A549 (cell line): Measurements from ENCODE around the gene LHB. TPM values are rescaled to one million over a fixed set of nuclear protein-coding genes. Genes with fewer than 3 reads are reported as not detected.
"Not testable (repeated sequence)": the region's sequence is repeated elsewhere in the genome, so short reads cannot be mapped to it uniquely, and the experiment has no call there.

Experiments
- ATAC-seq, 2 experiments: fragments of 200-7000 bp in 1 of 2; fragments of >200 bp in 1 of 2; cut with Nextera tagmentation in 1 of 2; cut with Tn5 transposase in 1 of 2; 3 replicates each; pipeline versions ENCODE4 v1.8.0 to v1.9.1; 2018 to 2020; ENCODE audit warnings: mild to moderate bottlenecking in 1 of 2, moderate library complexity in 1 of 2
- CTCF ChIA-PET: fragments of 300-600 bp; sonication (Branson Sonifier 250); formaldehyde crosslinking; extraction: SDS; loops from one replicate; lab custom pipeline; 2021; ENCODE audit warnings: antibody characterized with exemption, inconsistent platforms; lab: Yijun Ruan, JAX
- POLR2A ChIA-PET: fragments of 350-600 bp; formaldehyde crosslinking; extraction: SDS; loops from one replicate; lab custom pipeline; 2021; ENCODE audit warnings: antibody characterized with exemption, inconsistent platforms; lab: Yijun Ruan, JAX
- DNase-seq, 2 experiments: peaks; one replicate each; pipeline versions ENCODE4 v3.0.0 to v3.0.0-alpha.2; 2011 to 2016; ENCODE audit warnings: low read depth in 1 of 2, low spot score in 1 of 2
- FAIRE-seq: peaks from 2 replicates; lab custom pipeline; 2011; peaks lifted over from hg19 to GRCh38; lab: Jason Lieb, UNC
- H3K27ac ChIP-seq, 2 experiments: fragments of >200 bp; sonication (Bioruptor Twin); formaldehyde crosslinking; 3 replicates each; pipeline ENCODE4 v1.5.1; 2016 to 2017
- H3K4me1 ChIP-seq: fragments of >200 bp; sonication (Bioruptor Twin); formaldehyde crosslinking; 3 replicates; pipeline ENCODE4 v1.6.1; 2016
- H3K4me2 ChIP-seq: fragments of >200 bp; sonication (Bioruptor Twin); formaldehyde crosslinking; 3 replicates; pipeline ENCODE4 v1.6.1; 2016
- H3K4me3 ChIP-seq: fragments of >200 bp; sonication (Bioruptor Twin); formaldehyde crosslinking; 3 replicates; pipeline ENCODE4 v1.5.1; 2016
- H3K9me3 ChIP-seq: fragments of >200 bp; sonication (Bioruptor Twin); formaldehyde crosslinking; 3 replicates; pipeline ENCODE4 v1.6.1; 2016
- EP300 ChIP-seq, 2 experiments: fragments of >200 bp; sonication (Bioruptor Twin); formaldehyde crosslinking; IDR thresholded peaks; 2 replicates in 1 of 2; 3 replicates in 1 of 2; pipeline ENCODE4 v1.6.1; 2016 to 2017
- FOSL2 ChIP-seq, 2 experiments: fragments of 450-650 bp in 1 of 2; fragments of >200 bp in 1 of 2; sonication (Bioruptor Twin) in 1 of 2; formaldehyde crosslinking; IDR thresholded peaks; 2 replicates each; pipeline versions ENCODE4 v1.5.0 to v1.6.1; 2016 to 2020; ENCODE audit warnings: mild to moderate bottlenecking in 1 of 2, moderate library complexity in 1 of 2
- GATA3 ChIP-seq: IDR thresholded peaks from 2 replicates; pipeline ENCODE4 v1.6.1; 2012; ENCODE audit warnings: borderline replicate concordance
- HEYL ChIP-seq: fragments of 250-450 bp; sonication (Bioruptor Pico); IDR thresholded peaks from 2 replicates; pipeline ENCODE4 v1.8.0; 2021; ENCODE audit warnings: mild to moderate bottlenecking, moderate library complexity
- JUN ChIP-seq, 2 experiments: fragments of >200 bp; sonication (Bioruptor Twin); formaldehyde crosslinking; IDR thresholded peaks; 2 replicates in 1 of 2; 3 replicates in 1 of 2; pipeline ENCODE4 v1.6.1; 2016 to 2017
- JUNB ChIP-seq: fragments of >200 bp; sonication (Bioruptor Twin); formaldehyde crosslinking; IDR thresholded peaks from 2 replicates; pipeline ENCODE4 v1.6.1; 2016
- MAX ChIP-seq: IDR thresholded peaks from 2 replicates; pipeline ENCODE4 v1.6.1; 2012
- POLR2A ChIP-seq: IDR thresholded peaks from 2 replicates; pipeline ENCODE4 v1.6.1; 2012; ENCODE audit warnings: mild to moderate bottlenecking, low read length
- WGBS: methylation state at CpG from one replicate; pipeline ENCODE4 v1.1.6; 2017; ENCODE audit errors: missing lambda C conversion rate; 5-methylcytosine and 5-hydroxymethylcytosine counted together
- polyA plus RNA-seq, 4 experiments: library from polyadenylated mRNA; depleted of rRNA in 3 of 4; stranded (reverse); fragments of >200 nt; fragmentation: RNase III in 1 of 4; extraction: RNeasy Plus Mini Kit Qiagen cat#74134 plus additional on column Dnase treatment in 1 of 4; gene quantifications; 2 replicates in 3 of 4; 3 replicates in 1 of 4; pipeline ENCODE4 v1.2.3, GENCODE V29; 2011 to 2017
- TF ChIP-seq, protein P1 (sequence below): IDR thresholded peaks from 2 replicates; pipeline ENCODE4 v1.6.1; 2012; ENCODE audit warnings: low read depth, borderline replicate concordance
- TF ChIP-seq, protein P2 (sequence below): IDR thresholded peaks from 2 replicates; pipeline ENCODE4 v1.6.1; 2012
- TF ChIP-seq, protein P3 (sequence below): fragments of >200 bp; sonication (Bioruptor Twin); formaldehyde crosslinking; IDR thresholded peaks from 3 replicates; pipeline ENCODE4 v1.5.1; 2016

Gene LHB
- polyA plus RNA-seq, 2 of the 4 experiments (the other 2 are of a cell fraction): 0.22 TPM; not detected in 1

DNA sequence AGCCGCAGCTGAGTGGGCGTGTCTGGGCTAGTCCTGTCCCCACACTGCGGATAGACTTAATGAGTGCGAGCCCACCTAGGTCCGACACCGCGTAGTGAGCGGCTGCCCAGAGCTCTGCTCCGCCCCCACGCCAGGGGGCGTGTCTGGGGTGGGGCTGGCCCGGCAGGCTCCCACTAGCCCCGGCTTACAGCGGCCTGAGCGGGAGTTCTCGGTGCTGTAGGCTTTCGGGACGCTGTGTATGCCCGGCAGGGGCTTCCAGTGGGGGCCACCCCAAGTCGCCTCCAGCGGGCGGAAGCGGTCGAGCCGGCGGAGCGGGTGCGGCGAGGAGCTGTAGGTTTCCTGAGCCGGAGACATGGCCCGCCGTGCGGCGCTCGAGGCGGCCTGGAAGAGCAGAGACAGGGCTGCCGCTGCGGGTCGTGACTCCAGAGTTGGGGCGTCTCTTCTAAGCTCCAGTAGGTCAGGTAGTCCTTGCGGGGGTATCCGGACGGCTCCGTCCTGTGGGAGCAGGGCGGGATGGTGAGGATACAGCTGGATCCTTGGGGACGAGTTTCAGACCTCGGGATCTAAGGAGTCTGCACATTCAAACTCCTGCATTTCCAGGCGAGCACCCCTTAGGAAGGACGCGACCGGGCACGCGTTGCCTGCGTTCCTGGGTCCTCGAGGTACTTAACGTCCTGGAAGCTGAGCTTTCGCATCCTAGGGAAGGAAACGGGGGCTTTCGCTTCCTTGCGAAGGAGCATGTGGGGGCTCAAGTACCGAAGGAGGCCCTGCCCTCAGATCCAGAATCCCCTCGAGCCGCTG, 39.4 kb upstream of the LHB start:
- peak overlapping the region; percentile 85 for H3K4me2 ChIP-seq
- peak; percentile 36 for FAIRE-seq
- POLR2A ChIA-PET: interaction anchor here (0.5 to 1.8 kb wide), 6 partner anchors 9 to 283 kb away, joined by 3 to 5 read pairs (median 4); partner anchors contain the start of genes GYS1 and RUVBL2

GRCh38 chr19:49050376-49051033, 33.6 kb upstream of the LHB start:
- FAIRE-seq; POLR2A ChIA-PET; H3K4me3 ChIP-seq; H3K4me1 ChIP-seq; H3K9me3 ChIP-seq; TF ChIP-seq FOSL2 (IDR thresholded peaks at IDR 0.05): not testable (repeated sequence)
- CTCF ChIA-PET: interaction anchor here (1.7 kb wide), 1 partner anchor 57 kb away, joined by 5 read pairs; the partner anchor contains the start of genes GYS1 and RUVBL2
- Histone ChIP-seq H3K27ac (peak overlapping the region; percentile 43 to 85; a peak in 5 of 6 replicates), H3K4me2 (peak overlapping the region; percentile 57)
- peak; percentile 86 to 95 for ATAC-seq
- 23% methylated on average over 23 of the region's 24 CpGs for WGBS
- TF ChIP-seq JUNB (peak; percentile 31; the same call in 1 of the 2 replicates), FOSL2 (CRISPR knock-in tag; IDR thresholded peaks at IDR 0.05) (peak; percentile 73), MAX (peak; percentile 84)
- TF ChIP-seq, protein P1, sequence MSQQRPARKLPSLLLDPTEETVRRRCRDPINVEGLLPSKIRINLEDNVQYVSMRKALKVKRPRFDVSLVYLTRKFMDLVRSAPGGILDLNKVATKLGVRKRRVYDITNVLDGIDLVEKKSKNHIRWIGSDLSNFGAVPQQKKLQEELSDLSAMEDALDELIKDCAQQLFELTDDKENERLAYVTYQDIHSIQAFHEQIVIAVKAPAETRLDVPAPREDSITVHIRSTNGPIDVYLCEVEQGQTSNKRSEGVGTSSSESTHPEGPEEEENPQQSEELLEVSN: peak; percentile 71
- TF ChIP-seq, protein P2, sequence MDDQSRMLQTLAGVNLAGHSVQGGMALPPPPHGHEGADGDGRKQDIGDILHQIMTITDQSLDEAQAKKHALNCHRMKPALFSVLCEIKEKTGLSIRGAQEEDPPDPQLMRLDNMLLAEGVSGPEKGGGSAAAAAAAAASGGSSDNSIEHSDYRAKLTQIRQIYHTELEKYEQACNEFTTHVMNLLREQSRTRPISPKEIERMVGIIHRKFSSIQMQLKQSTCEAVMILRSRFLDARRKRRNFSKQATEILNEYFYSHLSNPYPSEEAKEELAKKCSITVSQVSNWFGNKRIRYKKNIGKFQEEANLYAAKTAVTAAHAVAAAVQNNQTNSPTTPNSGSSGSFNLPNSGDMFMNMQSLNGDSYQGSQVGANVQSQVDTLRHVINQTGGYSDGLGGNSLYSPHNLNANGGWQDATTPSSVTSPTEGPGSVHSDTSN: 0 out of 2 replicates have a peak, but pooled peaks have one; percentile 41
- DNase-seq: peak; percentile 69 to 79

More for the DNA sequence above, 39.4 kb upstream of the LHB start:
- Histone ChIP-seq H3K4me1 (peaks cover 11% of the 10 kb centered on the region), H3K9me3 (no peaks in the 10 kb centered on the region), H3K4me3 (peak overlapping the region; percentile 54), H3K27ac (peak overlapping the region; percentile 64 to 87)
- WGBS: 16% methylated on average over 29 of the region's 63 CpGs
- ATAC-seq (peak; percentile 88 to 92), DNase-seq (peak; percentile 64 to 92)
- CTCF ChIA-PET: interaction anchor here (0.6 to 7.3 kb wide), 22 partner anchors 9 to 269 kb away, joined by 3 to 96 read pairs (median 6); partner anchors contain the start of genes GYS1, KCNA7, NTF4 and RUVBL2
- TF ChIP-seq, protein P1: peak; percentile 80
- TF ChIP-seq, protein P3, sequence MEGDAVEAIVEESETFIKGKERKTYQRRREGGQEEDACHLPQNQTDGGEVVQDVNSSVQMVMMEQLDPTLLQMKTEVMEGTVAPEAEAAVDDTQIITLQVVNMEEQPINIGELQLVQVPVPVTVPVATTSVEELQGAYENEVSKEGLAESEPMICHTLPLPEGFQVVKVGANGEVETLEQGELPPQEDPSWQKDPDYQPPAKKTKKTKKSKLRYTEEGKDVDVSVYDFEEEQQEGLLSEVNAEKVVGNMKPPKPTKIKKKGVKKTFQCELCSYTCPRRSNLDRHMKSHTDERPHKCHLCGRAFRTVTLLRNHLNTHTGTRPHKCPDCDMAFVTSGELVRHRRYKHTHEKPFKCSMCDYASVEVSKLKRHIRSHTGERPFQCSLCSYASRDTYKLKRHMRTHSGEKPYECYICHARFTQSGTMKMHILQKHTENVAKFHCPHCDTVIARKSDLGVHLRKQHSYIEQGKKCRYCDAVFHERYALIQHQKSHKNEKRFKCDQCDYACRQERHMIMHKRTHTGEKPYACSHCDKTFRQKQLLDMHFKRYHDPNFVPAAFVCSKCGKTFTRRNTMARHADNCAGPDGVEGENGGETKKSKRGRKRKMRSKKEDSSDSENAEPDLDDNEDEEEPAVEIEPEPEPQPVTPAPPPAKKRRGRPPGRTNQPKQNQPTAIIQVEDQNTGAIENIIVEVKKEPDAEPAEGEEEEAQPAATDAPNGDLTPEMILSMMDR: peak; percentile 15; the same call in 1 of the 3 replicates
- TF ChIP-seq GATA3 (peak; percentile 18; the same call in 1 of the 2 replicates), EP300 (IDR thresholded peaks at IDR 0.05) (no peak), JUN (IDR thresholded peaks at IDR 0.05) (peak in 1 of 2 experiments; percentile 44; a peak in 1 of 5 replicates), POLR2A (peak; percentile 48; the same call in 1 of the 2 replicates), MAX (peak; percentile 76), HEYL (CRISPR knock-in tag) (no peak)

DNA sequence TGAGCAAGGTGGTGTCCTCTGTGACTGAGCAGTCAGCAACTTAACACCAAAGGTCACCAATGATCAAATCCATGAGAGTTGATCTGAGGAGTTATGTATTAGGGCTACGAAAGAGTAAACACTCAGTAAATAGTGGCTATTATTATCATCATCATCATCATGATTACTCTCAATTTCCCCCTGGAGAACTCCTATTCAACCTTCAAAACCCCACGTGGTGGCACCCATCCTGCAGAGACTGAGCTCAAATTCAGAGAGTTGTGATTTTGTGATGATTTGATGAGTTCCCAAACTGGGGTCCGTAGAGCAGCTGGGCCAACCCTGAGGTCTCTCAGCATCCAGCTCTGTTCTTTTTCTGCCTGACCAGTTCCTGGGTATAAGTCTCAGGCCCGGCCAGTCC, 32.9 kb upstream of the LHB start:
- H3K9me3 ChIP-seq, H3K4me1 ChIP-seq, ATAC-seq, H3K4me3 ChIP-seq, CTCF ChIA-PET, POLR2A ChIA-PET, DNase-seq, FAIRE-seq: not testable (repeated sequence)
- Histone ChIP-seq H3K4me2 (peak overlapping the region; percentile 57; the same call in 1 of the 3 replicates), H3K27ac (peak overlapping the region in 1 of 2 experiments; percentile 85; a peak in 2 of 6 replicates)
- 91% methylated on average over 3 of the region's 4 CpGs for whole genome bisulfite sequencing

GRCh38 chr19:49049011-49049410, 32.1 kb upstream of the LHB start, which contains the start of gene CGB8:
CGB8 (minus strand) TSS chr19:49049111; CDS start chr19:49048739, 372 bp downstream.
- DNase-seq, CTCF ChIA-PET, H3K4me1 ChIP-seq, H3K9me3 ChIP-seq, H3K4me2 ChIP-seq, POLR2A ChIA-PET, ATAC-seq, FAIRE-seq, H3K4me3 ChIP-seq: not testable (repeated sequence)
- WGBS: 83% methylated on average over 12 of the region's 12 CpGs
- H3K27ac ChIP-seq: peak within 1 kb of the TSS in 1 of 2 experiments; percentile 41; a peak in 2 of 6 replicates

DNA sequence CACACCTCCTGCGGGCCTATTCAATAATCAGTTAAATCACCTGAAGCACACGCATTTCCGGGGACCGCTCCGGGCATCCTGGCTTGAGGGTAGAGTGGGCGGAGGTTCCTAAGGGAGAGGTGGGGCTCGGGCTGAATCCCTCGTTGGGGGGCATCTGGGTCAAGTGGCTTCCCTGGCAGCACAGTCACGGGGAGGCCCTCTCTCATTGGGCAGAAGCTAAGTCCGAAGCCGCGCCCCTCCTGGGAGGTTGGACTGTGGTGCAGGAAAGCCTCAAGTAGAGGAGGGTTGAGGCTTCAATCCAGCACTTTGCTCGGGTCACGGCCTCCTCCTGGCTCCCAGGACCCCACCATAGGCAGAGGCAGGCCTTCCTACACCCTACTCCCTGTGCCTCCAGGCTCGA, 26.7 kb upstream of the LHB start, which contains the start of gene CGB5:
CGB5 (plus strand) TSS at position 301 of the 400 bp plus-strand sequence. CDS start 362 bp downstream, outside the sequence.
- H3K27ac ChIP-seq, FAIRE-seq, CTCF ChIA-PET, H3K4me2 ChIP-seq, H3K4me3 ChIP-seq, POLR2A ChIA-PET, DNase-seq, H3K9me3 ChIP-seq: not testable (repeated sequence)
- ATAC-seq: 0 out of 6 replicates have a peak, but pooled peaks of 1 of the 2 experiments have one; percentile 28
- 80% methylated on average over 14 of the region's 15 CpGs for WGBS
- peaks cover 26% of the 10 kb centered on the region for H3K4me1 ChIP-seq

GRCh38 chr19:49042666-49043065, 25.8 kb upstream of the LHB start:
- Histone ChIP-seq H3K4me1 (peaks cover 32% of the 10 kb centered on the region), H3K27ac (peak overlapping the region in 1 of 2 experiments; percentile 65; a peak in 3 of 6 replicates), H3K4me2 (peak overlapping the region; percentile 24; the same call in 1 of the 3 replicates)
- H3K4me3 ChIP-seq, POLR2A ChIA-PET, CTCF ChIA-PET, DNase-seq, FAIRE-seq, ATAC-seq, H3K9me3 ChIP-seq: not testable (repeated sequence)
- 70% methylated on average over 1 of the region's 4 CpGs for WGBS
